K562 (cell line): ENCODE measurements around the gene HSD3B7. TPM values are rescaled to one million over a fixed set of nuclear protein-coding genes. Genes with fewer than 3 reads are reported as not detected.
A peak's percentile ranks its signal among the peaks of the same experiment; 100 is the strongest.

ENCODE experiments used
- ATAC-seq: fragments of 200-7000 bp; cut with Tn5 transposase; 3 replicates; pipeline ENCODE4 v1.9.1; 2020; ENCODE audit warnings: moderate library complexity
- BruUV-seq: library from RNA; stranded (reverse); fragments of 400-500 nt; replicated peaks from 2 replicates; lab custom pipeline; 2021; lab: Mats Ljungman, UMichigan
- CTCF ChIA-PET: fragments of 300-600 bp; formaldehyde crosslinking; extraction: SDS; loops from one replicate; lab custom pipeline; 2021; ENCODE audit warnings: low intra/inter-chr PET ratio; lab: Yijun Ruan, JAX
- POLR2A ChIA-PET: fragments of 300-600, 350-650 bp; sonication (Branson Sonifier 250); formaldehyde crosslinking; extraction: SDS; loops from one replicate; lab custom pipeline; 2021; ENCODE audit warnings: antibody characterized with exemption, inconsistent platforms; lab: Yijun Ruan, JAX
- DNase-seq, 4 experiments: peaks; one replicate each; pipeline versions ENCODE4 v3.0.0 to v3.0.0-alpha.2; 2011 to 2018; ENCODE audit warnings: low spot score in 3 of 4, mixed read lengths in 3 of 4; ENCODE audit errors: extremely low read depth in 1 of 4
- FAIRE-seq: peaks from 2 replicates; lab custom pipeline; 2011; peaks lifted over from hg19 to GRCh38; lab: Jason Lieb, UNC
- H2AFZ ChIP-seq: 2 replicates; pipeline ENCODE4 v1.6.0; 2011; ENCODE audit warnings: low read depth, low read length, control low read depth, inconsistent platforms
- H3K27ac ChIP-seq: fragments of 200-600 bp; 3 replicates; pipeline ENCODE4 v1.8.0; 2011; ENCODE audit warnings: low read depth, mild to moderate bottlenecking, control low read depth, inconsistent platforms, low read length, moderate library complexity, mixed read lengths; ENCODE audit errors: extremely low read depth
- H3K27me3 ChIP-seq, 2 experiments: fragments of 300-600 bp in 1 of 2; 2 replicates in 1 of 2; 3 replicates in 1 of 2; pipeline versions ENCODE4 v1.6.0 to v1.8.0; 2011; ENCODE audit warnings: inconsistent platforms in 2 of 2, low read length in 2 of 2, mild to moderate bottlenecking in 1 of 2, mixed read lengths in 1 of 2, moderate library complexity in 1 of 2; ENCODE audit not compliant: control insufficient read depth in 2 of 2, insufficient read depth in 2 of 2
- H3K36me3 ChIP-seq: fragments of 300-600 bp; 3 replicates; pipeline ENCODE4 v1.8.0; 2011; ENCODE audit warnings: mild to moderate bottlenecking, low read length, inconsistent platforms; ENCODE audit not compliant: control insufficient read depth, insufficient read depth
- H3K4me1 ChIP-seq, 2 experiments: fragments of 200-600 bp in 1 of 2; replicated peaks in 1 of 2; 2 replicates in 1 of 2; 3 replicates in 1 of 2; pipeline versions ENCODE4 v1.5.1 to v1.8.0; 2011; ENCODE audit warnings: inconsistent platforms in 2 of 2, low read length in 2 of 2, mild to moderate bottlenecking in 1 of 2, mixed read lengths in 1 of 2, moderate library complexity in 1 of 2; ENCODE audit not compliant: control insufficient read depth in 2 of 2, insufficient read depth in 2 of 2
- H3K4me2 ChIP-seq: 2 replicates; pipeline ENCODE4 v1.6.1; 2011; ENCODE audit warnings: low read length, control low read depth, inconsistent platforms, mixed read lengths; ENCODE audit not compliant: insufficient read depth
- H3K4me3 ChIP-seq: fragments of 200-600 bp; sonication (generic), shearing (Covaris generic); 2 replicates; pipeline ENCODE4 v1.5.1; 2016; ENCODE audit warnings: control low read depth, inconsistent platforms
- H3K79me2 ChIP-seq: fragments of 200-600 bp; 3 replicates; pipeline ENCODE4 v1.8.0; 2011; ENCODE audit warnings: low read length, inconsistent platforms; ENCODE audit not compliant: control insufficient read depth, insufficient read depth
- H3K9ac ChIP-seq, 2 experiments: 2 replicates each; pipeline versions ENCODE4 v1.6.0 to v1.6.1; 2011; ENCODE audit warnings: low read depth in 2 of 2, low read length in 2 of 2, control low read depth in 1 of 2, inconsistent platforms in 1 of 2, mild to moderate bottlenecking in 1 of 2, mixed read lengths in 1 of 2; ENCODE audit not compliant: insufficient read depth in 1 of 2
- H3K9me1 ChIP-seq: one replicate; pipeline ENCODE4 v1.6.0; 2011; ENCODE audit warnings: inconsistent platforms, mild to moderate bottlenecking, low read length, moderate library complexity; ENCODE audit not compliant: control insufficient read depth, insufficient read depth
- H3K9me3 ChIP-seq: replicated peaks from 2 replicates; pipeline ENCODE4 v1.5.1; 2011; ENCODE audit warnings: low read depth, low read length, inconsistent platforms; ENCODE audit not compliant: control insufficient read depth, insufficient read depth
- H4K20me1 ChIP-seq: replicated peaks from 2 replicates; pipeline ENCODE4 v1.6.1; 2011; ENCODE audit warnings: low read length, inconsistent platforms, mixed read lengths; ENCODE audit not compliant: control insufficient read depth, insufficient read depth
- CAMTA2 ChIP-seq: fragments of 250-450 bp; sonication (Bioruptor Pico); conservative IDR thresholded peaks from 2 replicates; pipeline ENCODE4 v1.5.1; 2022
- FOXJ3 ChIP-seq: sonication (generic); formaldehyde crosslinking; IDR thresholded peaks from 2 replicates; pipeline ENCODE4 v1.4.0; 2020; ENCODE audit warnings: mild to moderate bottlenecking, missing genetic modification reagents
- JUN ChIP-seq, 2 experiments: sonication (generic) in 1 of 2; formaldehyde crosslinking in 1 of 2; IDR thresholded peaks; 2 replicates each; pipeline versions ENCODE4 v1.6.1 to v1.8.0; 2012 to 2022; ENCODE audit warnings: borderline replicate concordance in 2 of 2, mild to moderate bottlenecking in 2 of 2, improper control_type of control experiment in 1 of 2, low read depth in 1 of 2, low read length in 1 of 2, missing genetic modification reagents in 1 of 2
- LEF1 ChIP-seq: fragments of 450-650 bp; IDR thresholded peaks from 2 replicates; pipeline ENCODE4 v1.6.1; 2016; ENCODE audit warnings: mild to moderate bottlenecking
- MIER1 ChIP-seq: fragments of 450-650 bp; IDR thresholded peaks from 2 replicates; pipeline ENCODE4 v1.6.1; 2016; ENCODE audit warnings: antibody characterized with exemption, mild to moderate bottlenecking, low read depth
- POLR2H ChIP-seq: IDR thresholded peaks from 2 replicates; pipeline ENCODE4 v1.6.1; 2016; ENCODE audit warnings: missing genetic modification characterization, low read depth, mild to moderate bottlenecking, control low read depth, missing compliant biosample characterization, moderate library complexity
- POLR3A ChIP-seq: IDR thresholded peaks from 2 replicates; pipeline ENCODE4 v1.6.1; 2011; ENCODE audit warnings: borderline replicate concordance, mild to moderate bottlenecking, moderate library complexity; ENCODE audit not compliant: insufficient read length, insufficient read depth; ENCODE audit errors: extremely low read depth
- RNF2 ChIP-seq: sonication (generic); IDR thresholded peaks from 2 replicates; pipeline ENCODE4 v1.6.1; 2016
- WHSC1 ChIP-seq: IDR thresholded peaks from one replicate; pipeline ENCODE4 v1.6.1; 2012; ENCODE audit warnings: low read length, control low read depth, inconsistent platforms
- ZNF445 ChIP-seq: fragments of 250-450 bp; sonication (Bioruptor Pico); IDR thresholded peaks from 2 replicates; pipeline ENCODE4 v1.4.0; 2020; ENCODE audit warnings: low read depth, mild to moderate bottlenecking, moderate library complexity
- WGBS: fragments of 100-300 bp; shearing (Covaris generic); methylation state at CpG from one replicate; pipeline ENCODE4 v1.1.6; 2016; ENCODE audit warnings: low coverage, mixed read lengths; ENCODE audit not compliant: insufficient coverage; ENCODE audit errors: missing lambda C conversion rate; 5-methylcytosine and 5-hydroxymethylcytosine counted together
- in situ Hi-C: fragments of 300-500 bp; cut with MboI; formaldehyde crosslinking; loops from 4 replicates; pipeline ENCODE4 v1.15.0; 2018; ENCODE audit warnings: inconsistent platforms, mixed read lengths
- intact Hi-C: fragments of 100-400 bp; cut with micrococcal nuclease; formaldehyde crosslinking; loops from 2 replicates; pipeline ENCODE4 v1.14.2; 2022
- polyA plus RNA-seq, 8 experiments: library from polyadenylated mRNA; depleted of rRNA in 4 of 8; stranded (reverse) in 5 of 8; unstranded in 3 of 8; fragments of >200 nt; fragmentation: Nextera tagmentation in 2 of 8; fragmentation: Illumina TruSeq in 1 of 8; extraction: Ambion mirVana in 2 of 8; extraction: Trizol in 1 of 8; gene quantifications; 2 replicates each; pipeline versions ENCODE4 v1.2.1 to v1.2.3, GENCODE V29; 2011 to 2014; ENCODE audit warnings: inconsistent platforms in 1 of 8, missing spikeins in 1 of 8
- total RNA-seq, 7 experiments: library from RNA; depleted of rRNA in 6 of 7; stranded (reverse); fragments of >200 nt in 6 of 7; fragmentation: Illumina TruSeq in 2 of 7; extraction: Trizol in 2 of 7; gene quantifications; 2 replicates each; pipeline versions ENCODE4 v1.2.1 to v1.2.3, GENCODE V29; 2011 to 2021; ENCODE audit warnings: low replicate concordance in 1 of 7
- TF ChIP-seq, protein P1 (sequence below): fragments of 450-650 bp; formaldehyde crosslinking; IDR thresholded peaks from 2 replicates; pipeline ENCODE4 v1.4.0; 2020; ENCODE audit warnings: mild to moderate bottlenecking
- TF ChIP-seq, protein P2 (sequence below): fragments of 200-800 bp; sonication (Bioruptor generic); IDR thresholded peaks from 2 replicates; pipeline ENCODE4 v1.6.1; 2016; ENCODE audit warnings: missing genetic modification characterization, missing compliant biosample characterization
- TF ChIP-seq, protein P3 (sequence below): fragments of 200-800 bp; sonication (Bioruptor generic); IDR thresholded peaks from 2 replicates; pipeline ENCODE4 v1.6.1; 2017; ENCODE audit warnings: missing genetic modification characterization, missing compliant biosample characterization

The HSD3B7 gene
- total and polyA plus RNA-seq, 9 of the 15 experiments (the other 6 are each of a cell fraction or from before 2014, with no cell fraction given): 5.4 to 49.1 (median 23.0) TPM

DNA sequence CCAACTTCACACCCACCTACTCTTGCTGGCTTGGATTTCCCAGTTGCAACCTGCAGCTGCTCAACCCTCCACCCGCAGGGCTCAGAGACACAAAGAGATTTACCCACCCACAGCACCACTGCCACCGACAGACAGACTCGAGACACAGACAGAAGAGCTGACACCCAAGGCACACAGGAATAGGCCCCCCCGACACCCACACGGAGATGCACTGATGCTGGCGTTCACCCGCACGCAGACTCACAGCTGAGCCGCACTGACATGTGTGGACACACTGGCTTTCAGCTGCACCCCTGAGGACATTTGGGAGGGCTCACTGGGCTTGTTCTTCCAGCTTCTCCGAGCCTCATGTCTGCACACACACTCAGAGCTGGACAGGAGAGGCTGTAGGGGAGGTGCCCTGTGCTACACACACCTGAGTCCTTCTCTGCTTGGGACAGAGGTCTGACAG, 17.3 kb downstream of the HSD3B7 start (continued):
- no peak for TF ChIP-seq MIER1
- TF ChIP-seq, protein P1, sequence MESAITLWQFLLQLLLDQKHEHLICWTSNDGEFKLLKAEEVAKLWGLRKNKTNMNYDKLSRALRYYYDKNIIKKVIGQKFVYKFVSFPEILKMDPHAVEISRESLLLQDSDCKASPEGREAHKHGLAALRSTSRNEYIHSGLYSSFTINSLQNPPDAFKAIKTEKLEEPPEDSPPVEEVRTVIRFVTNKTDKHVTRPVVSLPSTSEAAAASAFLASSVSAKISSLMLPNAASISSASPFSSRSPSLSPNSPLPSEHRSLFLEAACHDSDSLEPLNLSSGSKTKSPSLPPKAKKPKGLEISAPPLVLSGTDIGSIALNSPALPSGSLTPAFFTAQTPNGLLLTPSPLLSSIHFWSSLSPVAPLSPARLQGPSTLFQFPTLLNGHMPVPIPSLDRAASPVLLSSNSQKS (CRISPR knock-in tag): no peak
- TF ChIP-seq POLR3A: no peak
- no peak for TF ChIP-seq FOXJ3 (CRISPR knock-in tag)
- no peak for TF ChIP-seq POLR2H (tag)

DNA sequence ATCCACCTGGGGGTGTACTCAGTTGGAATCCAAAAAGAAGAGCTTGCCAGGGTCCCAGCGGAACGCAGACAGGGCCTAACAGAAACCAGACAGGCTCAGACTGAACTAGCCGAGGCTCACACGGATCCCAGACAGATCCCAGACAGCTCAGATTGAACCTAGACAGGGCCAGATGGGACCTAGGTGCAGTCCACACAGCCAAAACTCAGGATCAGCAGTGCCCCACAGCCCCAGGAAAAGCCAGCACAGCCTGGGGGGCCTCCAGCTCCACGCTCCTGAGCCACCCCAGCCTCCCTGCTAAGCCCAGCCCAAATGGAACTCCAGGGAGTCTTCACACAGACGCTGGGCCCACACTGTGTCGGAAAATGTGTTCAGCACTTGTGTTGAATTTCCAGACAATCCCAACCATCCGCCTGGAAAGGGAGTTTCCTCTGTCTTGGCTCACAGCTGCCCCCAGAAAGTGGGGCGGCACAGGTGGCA, 17.9 kb downstream of the HSD3B7 start:
- no peak overlapping the region for H3K4me3 ChIP-seq
- no TSS peak for BruUV-seq
- WGBS: 66% methylated on average over 9 of the region's 9 CpGs
- FAIRE-seq: no peak
- H3K79me2 ChIP-seq: no peaks in the 10 kb centered on the region
- peak overlapping the region in 1 of 2 experiments; percentile 43; a peak in 1 of 4 replicates for H3K9ac ChIP-seq
- H4K20me1 ChIP-seq: no peaks in the 10 kb centered on the region
- no peaks in the 10 kb centered on the region for H3K9me1 ChIP-seq
- DNase-seq: no peak
- H3K27ac ChIP-seq: no peak overlapping the region
- ATAC-seq: no peak
- POLR2A ChIA-PET: interaction anchor here (0.6 to 2.1 kb wide), 10 partner anchors 20 to 453 kb away, joined by 3 to 13 read pairs (median 3); partner anchors contain the start of genes FUS and PYCARD
- peaks cover 31 to 34% of the 10 kb centered on the region in 2 experiments for H3K4me1 ChIP-seq
- no peaks in the 10 kb centered on the region for H3K36me3 ChIP-seq
- CTCF ChIA-PET: no interaction called here
- no peak overlapping the region for H3K4me2 ChIP-seq
- in situ Hi-C loops (no loop called here), intact Hi-C loops (no loop called here)
- no peaks in the 10 kb centered on the region for H3K9me3 ChIP-seq
- H2AFZ ChIP-seq: no peak overlapping the region
- H3K27me3 ChIP-seq: no peaks in the 10 kb centered on the region
- TF ChIP-seq WHSC1 (no peak), CAMTA2 (no peak), RNF2 (no peak), ZNF445 (no peak), JUN (IDR thresholded peaks at IDR 0.05; ENCODE audit: borderline replicate concordance, low read depth, low read length) (no peak), JUN (CRISPR knock-in tag; IDR thresholded peaks at IDR 0.05; ENCODE audit: borderline replicate concordance) (no peak), LEF1 (no peak)
- TF ChIP-seq, protein P2, sequence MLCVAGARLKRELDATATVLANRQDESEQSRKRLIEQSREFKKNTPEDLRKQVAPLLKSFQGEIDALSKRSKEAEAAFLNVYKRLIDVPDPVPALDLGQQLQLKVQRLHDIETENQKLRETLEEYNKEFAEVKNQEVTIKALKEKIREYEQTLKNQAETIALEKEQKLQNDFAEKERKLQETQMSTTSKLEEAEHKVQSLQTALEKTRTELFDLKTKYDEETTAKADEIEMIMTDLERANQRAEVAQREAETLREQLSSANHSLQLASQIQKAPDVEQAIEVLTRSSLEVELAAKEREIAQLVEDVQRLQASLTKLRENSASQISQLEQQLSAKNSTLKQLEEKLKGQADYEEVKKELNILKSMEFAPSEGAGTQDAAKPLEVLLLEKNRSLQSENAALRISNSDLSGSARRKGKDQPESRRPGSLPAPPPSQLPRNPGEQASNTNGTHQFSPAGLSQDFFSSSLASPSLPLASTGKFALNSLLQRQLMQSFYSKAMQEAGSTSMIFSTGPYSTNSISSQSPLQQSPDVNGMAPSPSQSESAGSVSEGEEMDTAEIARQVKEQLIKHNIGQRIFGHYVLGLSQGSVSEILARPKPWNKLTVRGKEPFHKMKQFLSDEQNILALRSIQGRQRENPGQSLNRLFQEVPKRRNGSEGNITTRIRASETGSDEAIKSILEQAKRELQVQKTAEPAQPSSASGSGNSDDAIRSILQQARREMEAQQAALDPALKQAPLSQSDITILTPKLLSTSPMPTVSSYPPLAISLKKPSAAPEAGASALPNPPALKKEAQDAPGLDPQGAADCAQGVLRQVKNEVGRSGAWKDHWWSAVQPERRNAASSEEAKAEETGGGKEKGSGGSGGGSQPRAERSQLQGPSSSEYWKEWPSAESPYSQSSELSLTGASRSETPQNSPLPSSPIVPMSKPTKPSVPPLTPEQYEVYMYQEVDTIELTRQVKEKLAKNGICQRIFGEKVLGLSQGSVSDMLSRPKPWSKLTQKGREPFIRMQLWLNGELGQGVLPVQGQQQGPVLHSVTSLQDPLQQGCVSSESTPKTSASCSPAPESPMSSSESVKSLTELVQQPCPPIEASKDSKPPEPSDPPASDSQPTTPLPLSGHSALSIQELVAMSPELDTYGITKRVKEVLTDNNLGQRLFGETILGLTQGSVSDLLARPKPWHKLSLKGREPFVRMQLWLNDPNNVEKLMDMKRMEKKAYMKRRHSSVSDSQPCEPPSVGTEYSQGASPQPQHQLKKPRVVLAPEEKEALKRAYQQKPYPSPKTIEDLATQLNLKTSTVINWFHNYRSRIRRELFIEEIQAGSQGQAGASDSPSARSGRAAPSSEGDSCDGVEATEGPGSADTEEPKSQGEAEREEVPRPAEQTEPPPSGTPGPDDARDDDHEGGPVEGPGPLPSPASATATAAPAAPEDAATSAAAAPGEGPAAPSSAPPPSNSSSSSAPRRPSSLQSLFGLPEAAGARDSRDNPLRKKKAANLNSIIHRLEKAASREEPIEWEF (CRISPR knock-in tag): no peak
- TF ChIP-seq, protein P3, sequence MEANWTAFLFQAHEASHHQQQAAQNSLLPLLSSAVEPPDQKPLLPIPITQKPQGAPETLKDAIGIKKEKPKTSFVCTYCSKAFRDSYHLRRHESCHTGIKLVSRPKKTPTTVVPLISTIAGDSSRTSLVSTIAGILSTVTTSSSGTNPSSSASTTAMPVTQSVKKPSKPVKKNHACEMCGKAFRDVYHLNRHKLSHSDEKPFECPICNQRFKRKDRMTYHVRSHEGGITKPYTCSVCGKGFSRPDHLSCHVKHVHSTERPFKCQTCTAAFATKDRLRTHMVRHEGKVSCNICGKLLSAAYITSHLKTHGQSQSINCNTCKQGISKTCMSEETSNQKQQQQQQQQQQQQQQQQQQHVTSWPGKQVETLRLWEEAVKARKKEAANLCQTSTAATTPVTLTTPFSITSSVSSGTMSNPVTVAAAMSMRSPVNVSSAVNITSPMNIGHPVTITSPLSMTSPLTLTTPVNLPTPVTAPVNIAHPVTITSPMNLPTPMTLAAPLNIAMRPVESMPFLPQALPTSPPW (CRISPR knock-in tag): no peak
